Motor neuron (in vitro differentiated cells): ENCODE results near the gene MAST4. TPM values are rescaled to one million over a fixed set of nuclear protein-coding genes. Genes with fewer than 3 reads are reported as not detected.

Experiments
- ATAC-seq, 8 experiments: fragments of 200-7000 bp; cut with Tn5 transposase; replicated peaks in 6 of 8; 2 replicates each; pipeline ENCODE4 v1.8.0; 2021; ENCODE audit warnings: mild to moderate bottlenecking in 8 of 8, moderate library complexity in 8 of 8
- H3K27ac ChIP-seq, 2 donors: fragments of 250-450 bp; sonication (Bioruptor Pico); 2 replicates each; pipeline ENCODE4 v1.9.0; 2021; ENCODE audit warnings: antibody characterized with exemption in 2 of 2, mild to moderate bottlenecking in 2 of 2, moderate library complexity in 1 of 2
- H3K4me1 ChIP-seq, 2 donors: fragments of 250-450 bp; sonication (Bioruptor Pico); replicated peaks in 1 of 2; 2 replicates each; pipeline ENCODE4 v1.6.1; 2021; ENCODE audit warnings: antibody characterized with exemption in 2 of 2, mild to moderate bottlenecking in 2 of 2, moderate library complexity in 1 of 2
- H3K4me3 ChIP-seq, 5 donors: fragments of 250-450 bp; sonication (Bioruptor Pico); 2 replicates each; pipeline ENCODE4 v1.9.0; 2021; ENCODE audit warnings: antibody characterized with exemption in 5 of 5, mild to moderate bottlenecking in 5 of 5, moderate library complexity in 4 of 5
- WGBS, 10 experiments: fragments of 450-650 bp; shearing (Covaris generic); methylation state at CpG; one replicate each; pipeline ENCODE4 v1.0.0; 2022; 5-methylcytosine and 5-hydroxymethylcytosine counted together
- in situ Hi-C, 9 experiments: fragments of 400-800 bp; cut with MboI; loops; one replicate each; pipeline ENCODE4 v1.15.0; 2021; ENCODE audit warnings: low sequenced_read_pairs in 9 of 9, low pct_unique_long_range_greater_than_20kb in 2 of 9; ENCODE audit not compliant: unreplicated experiment in 9 of 9
- total RNA-seq, 8 experiments: library from RNA; unstranded; fragments of 300-600 nt; gene quantifications; 2 replicates each; pipeline versions ENCODE4 v1.2.3 to v1.2.4, GENCODE V29; 2022

Gene MAST4
- total RNA-seq, 8 experiments from 2014 or later = 4.3 to 26.1 (median 12.9) TPM

DNA sequence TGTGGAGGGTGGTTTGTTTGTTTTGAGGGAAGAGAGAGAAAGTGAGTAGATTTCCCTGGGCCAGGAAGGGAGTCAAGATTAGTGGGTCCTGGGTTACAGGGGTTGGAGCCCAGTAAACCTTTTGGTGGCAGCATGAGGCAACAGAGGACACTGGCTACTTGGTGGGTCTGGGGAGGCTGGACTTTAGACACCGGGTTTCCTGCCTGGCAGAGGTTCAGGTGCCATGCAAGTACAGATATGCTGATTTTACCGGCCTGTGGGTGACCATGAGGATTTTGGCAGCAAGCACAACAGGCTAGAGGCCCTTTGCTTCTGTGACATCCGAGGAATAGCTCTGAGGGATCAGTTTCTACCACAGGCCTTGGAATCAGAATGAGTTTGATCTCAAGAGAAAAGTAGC is 18.9 kb downstream of the MAST4 start:
- H3K4me1 ChIP-seq = no peaks in the 10 kb centered on the region
- no peak overlapping the region for H3K4me3 ChIP-seq
- WGBS, 10 experiments = 30 to 100% (median 90%) methylated on average over 1 to 3 of the region's 3 CpGs; no CpG with 5 or more reads in 3 of the 10 experiments
- ATAC-seq = no peak
- in situ Hi-C loops = no loop called here
- no peak overlapping the region for H3K27ac ChIP-seq

DNA sequence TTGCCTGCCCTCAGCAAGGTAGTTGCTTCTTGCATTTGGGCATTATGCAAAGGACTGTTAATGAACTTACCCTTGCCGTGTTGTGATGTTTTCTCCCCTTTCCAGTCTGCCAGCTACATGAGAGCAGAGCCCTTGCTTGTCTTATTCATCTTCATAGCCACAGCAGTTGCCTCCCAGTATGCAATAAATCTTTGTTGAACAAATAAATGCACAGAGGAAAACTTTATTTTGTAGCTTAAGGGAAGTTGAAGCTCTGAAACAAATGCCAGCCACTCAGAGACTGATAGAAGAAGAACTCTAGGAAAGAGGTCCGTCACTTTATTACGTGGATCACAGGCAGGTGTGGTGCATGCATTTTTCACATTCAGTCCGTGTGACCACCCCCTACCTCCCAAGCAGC is 19.7 kb downstream of the MAST4 start:
- in situ Hi-C loops = no loop called here
- ATAC-seq = no peak
- Histone ChIP-seq H3K4me1 (no peaks in the 10 kb centered on the region), H3K4me3 (no peak overlapping the region), H3K27ac (no peak overlapping the region)
- WGBS, 10 experiments = 30 to 100% (median 56%) methylated on average over 1 to 4 of the region's 4 CpGs; no CpG with 5 or more reads in 3 of the 10 experiments

DNA sequence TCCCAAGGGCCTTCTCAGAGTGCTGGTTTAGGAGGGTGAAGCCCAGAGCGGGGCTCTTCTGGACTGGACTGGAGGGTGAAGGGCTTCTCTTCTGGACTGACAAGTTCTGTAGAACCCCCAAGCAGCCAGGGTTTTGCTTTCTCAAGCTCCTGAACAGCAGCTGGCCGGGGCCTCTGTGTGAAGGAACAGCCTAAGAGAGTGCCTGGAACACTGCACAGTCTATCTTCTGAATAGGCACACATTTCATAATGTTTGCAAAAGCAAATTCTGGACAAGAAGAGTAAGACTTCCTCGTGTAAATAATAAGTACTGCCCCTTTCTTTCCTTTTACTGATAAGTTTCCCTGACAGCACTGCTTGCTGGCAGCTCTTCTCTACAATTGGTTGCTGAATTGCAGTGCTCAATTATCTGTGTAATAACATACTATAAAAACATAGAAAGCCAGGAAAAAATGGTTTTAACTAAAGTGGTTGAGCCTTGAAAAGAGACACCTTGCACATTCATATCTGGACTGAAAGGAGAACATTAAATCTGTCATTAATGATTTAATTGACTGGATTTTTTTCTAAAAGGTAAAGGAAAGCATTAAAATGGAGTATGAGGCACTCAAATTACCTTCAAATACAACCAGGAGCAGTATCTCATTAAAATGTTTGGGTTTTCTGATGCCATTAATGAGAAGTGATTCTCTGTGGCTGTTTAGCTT is 20.5 kb downstream of the MAST4 start:
- in situ Hi-C loops = no loop called here
- WGBS, 10 experiments = 30 to 94% (median 77%) methylated on average over 1 to 2 of the region's 3 CpGs; no CpG with 5 or more reads in 4 of the 10 experiments
- Histone ChIP-seq H3K4me1 (no peaks in the 10 kb centered on the region), H3K27ac (no peak overlapping the region), H3K4me3 (no peak overlapping the region)
- ATAC-seq = peak in 2 of 8 experiments; percentile 16 to 63

DNA sequence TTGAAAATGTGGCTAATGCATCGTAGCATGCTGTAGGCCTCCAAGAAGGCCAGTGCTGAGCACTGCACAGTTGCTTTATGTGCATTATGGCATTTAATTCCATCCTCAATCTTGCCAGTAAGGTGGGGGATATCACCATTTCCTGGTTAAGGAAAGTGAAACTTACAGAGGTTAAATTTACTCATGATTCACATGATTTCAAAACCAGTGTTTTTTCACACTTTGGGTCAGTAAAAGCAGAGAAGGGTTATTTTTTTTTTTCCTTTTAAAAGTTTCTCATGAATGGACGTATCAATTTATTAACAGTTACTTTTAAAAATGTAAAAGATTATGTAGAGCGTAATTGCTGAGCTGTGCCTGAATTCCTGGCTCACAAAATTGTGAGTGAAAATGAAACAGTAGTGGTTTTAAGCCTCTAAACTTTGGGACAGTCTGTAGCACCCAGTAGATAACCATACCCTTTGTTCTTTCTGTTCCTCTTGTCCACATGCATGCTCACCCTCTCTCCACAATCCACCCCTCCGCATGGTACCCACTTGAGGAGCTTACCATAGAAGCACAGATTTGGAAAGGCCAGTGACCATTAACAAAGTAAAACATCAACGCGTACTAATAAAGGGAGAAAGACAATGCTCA is 21.2 kb downstream of the MAST4 start:
- ATAC-seq = peak in 2 of 8 experiments; percentile 56 to 71
- no peak overlapping the region for H3K27ac ChIP-seq
- in situ Hi-C loops = no loop called here
- H3K4me3 ChIP-seq = no peak overlapping the region
- no peaks in the 10 kb centered on the region for H3K4me1 ChIP-seq
- WGBS, 10 experiments = 50 to 100% (median 86%) methylated on average over 2 to 6 of the region's 6 CpGs

DNA sequence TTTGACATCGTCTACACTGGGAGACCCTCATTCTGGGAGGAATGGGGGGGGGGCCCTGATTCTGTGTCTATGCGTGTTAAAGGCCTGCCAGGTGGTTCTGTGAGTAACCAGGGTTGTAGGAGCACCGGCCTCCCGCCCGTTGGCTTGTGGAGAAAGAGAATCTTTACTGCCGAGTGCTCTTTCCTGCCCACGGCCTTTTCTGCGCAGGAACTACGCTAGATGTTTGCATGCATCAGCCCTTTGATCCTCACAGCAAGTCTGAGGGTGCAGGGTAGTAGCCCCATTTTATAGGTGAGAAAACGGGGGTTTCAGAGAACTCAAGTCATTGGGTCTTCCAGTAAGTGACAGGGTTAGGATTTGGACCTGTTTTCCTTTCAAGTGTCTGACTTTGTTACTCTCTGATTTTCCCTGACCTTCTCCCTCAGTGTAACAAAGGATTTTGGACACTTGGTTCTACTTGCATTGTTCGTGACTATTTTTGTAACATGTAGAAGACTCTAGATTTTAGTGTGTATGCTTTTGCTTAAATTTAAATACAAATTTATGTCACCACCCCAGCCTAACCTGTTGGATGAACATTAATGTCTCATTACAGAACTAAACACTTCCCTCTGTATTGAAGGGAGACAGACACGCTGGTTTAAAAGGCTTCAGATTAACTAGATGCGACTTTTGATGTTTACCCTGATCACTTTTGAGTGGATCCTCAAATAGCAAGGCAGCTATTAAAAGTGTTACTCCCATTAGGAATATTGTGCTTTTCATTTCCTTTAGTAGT is 22.0 kb downstream of the MAST4 start:
- Histone ChIP-seq H3K4me1 (no peaks in the 10 kb centered on the region), H3K27ac (no peak overlapping the region), H3K4me3 (no peak overlapping the region)
- WGBS, 10 experiments = 50 to 90% (median 78%) methylated on average over 2 to 8 of the region's 13 CpGs; no CpG with 5 or more reads in 1 of the 10 experiments
- no peak for ATAC-seq
- in situ Hi-C loops = no loop called here

DNA sequence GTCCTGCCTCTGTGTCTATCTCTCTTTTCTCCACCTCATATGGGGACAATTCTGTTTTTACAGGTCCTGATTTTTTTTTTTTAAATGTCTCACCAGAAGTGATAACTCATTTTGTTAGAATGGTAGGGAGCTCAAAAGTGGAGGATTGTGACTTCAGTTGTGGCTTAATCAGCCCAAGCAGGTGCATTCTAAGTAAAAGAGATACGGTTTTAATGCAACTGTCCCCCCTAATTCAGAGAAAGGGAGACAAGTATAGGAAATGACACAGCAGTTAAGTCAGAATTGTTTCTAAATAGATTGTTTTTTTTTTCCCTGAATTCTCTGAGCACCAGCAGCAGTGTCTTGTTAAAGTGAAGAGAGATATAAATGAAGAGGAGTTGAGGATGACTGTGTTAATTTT is 24.5 kb downstream of the MAST4 start:
- Histone ChIP-seq H3K4me3 (no peak overlapping the region), H3K4me1 (no peaks in the 10 kb centered on the region), H3K27ac (no peak overlapping the region)
- in situ Hi-C loops = no loop called here
- ATAC-seq = no peak
- WGBS, 10 experiments = 33 to 100% (median 88%) methylated on average over 1 of the region's 1 CpG; no CpG with 5 or more reads in 1 of the 10 experiments

DNA sequence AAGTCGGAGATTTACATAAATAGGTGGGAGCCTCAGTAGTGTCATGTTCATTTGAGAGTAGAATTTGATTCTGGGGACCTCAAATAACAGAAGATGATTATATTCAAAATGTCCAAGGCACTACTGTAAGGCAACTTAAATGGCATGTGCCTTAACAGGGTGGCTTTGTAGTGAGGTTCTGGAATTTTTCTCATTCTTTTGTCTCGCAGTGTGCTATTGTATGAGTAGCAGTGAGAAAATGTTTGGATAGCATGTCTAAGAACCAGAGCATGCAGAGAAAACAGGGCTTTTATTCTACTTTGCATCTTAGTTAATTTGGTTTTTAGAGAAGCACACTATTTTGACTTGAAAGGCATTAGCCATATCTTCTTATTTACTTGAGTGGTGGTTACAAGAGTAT is 25.0 kb downstream of the MAST4 start:
- peak in 1 of 8 experiments; percentile 78 for ATAC-seq
- in situ Hi-C loops = no loop called here
- no peaks in the 10 kb centered on the region for H3K4me1 ChIP-seq
- WGBS, 10 experiments = 25 to 100% (median 50%) methylated on average over 1 to 2 of the region's 2 CpGs; no CpG with 5 or more reads in 1 of the 10 experiments
- H3K27ac ChIP-seq = no peak overlapping the region
- no peak overlapping the region for H3K4me3 ChIP-seq

DNA sequence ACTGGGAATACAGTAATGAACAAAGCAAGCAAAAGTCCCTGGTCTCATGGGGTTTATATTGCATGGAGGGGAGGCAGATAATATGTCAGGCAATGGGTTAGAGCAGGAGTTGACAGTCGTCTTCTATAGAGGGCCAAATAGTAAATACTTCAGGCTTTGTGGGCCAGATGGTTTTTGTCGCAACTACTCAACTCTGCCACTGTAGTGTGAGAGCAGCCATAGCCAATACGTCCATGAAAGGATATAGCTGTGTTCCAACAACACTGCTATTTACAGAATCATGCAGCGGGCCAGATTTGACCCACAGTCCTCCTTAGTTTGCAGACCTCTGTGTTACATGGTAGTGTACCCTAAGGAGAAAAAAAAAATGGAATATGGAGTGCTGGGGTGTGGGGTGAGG is 25.5 kb downstream of the MAST4 start:
- ATAC-seq = no peak

DNA sequence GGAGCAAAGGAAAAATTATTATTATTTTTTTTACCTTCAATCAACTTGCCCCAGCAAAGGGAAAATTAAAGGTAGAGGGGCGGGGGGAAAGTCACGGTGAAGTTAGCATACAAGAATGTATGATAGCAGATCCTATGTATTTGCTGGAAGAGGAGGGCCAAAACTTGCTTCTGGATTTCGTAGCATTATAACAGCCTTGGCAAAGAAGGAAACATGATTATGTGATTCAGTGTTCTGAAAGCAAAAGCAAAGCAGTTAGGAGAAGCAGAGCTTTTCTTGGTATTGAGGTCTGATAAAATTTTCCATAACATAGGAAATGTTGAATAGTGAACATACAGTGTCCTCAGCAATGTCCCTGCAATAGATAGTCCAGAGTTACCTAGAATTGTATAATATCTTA is 32.4 kb downstream of the MAST4 start:
- Histone ChIP-seq H3K4me1 (no peaks in the 10 kb centered on the region), H3K27ac (no peak overlapping the region), H3K4me3 (no peak overlapping the region)
- no peak for ATAC-seq
- in situ Hi-C loops = no loop called here
- 44 to 100% (median 73%) methylated on average over 1 to 3 of the region's 3 CpGs; no CpG with 5 or more reads in 1 of the 10 experiments for WGBS, 10 experiments

More for the DNA sequence above, 25.5 kb downstream of the MAST4 start:
- no peaks in the 10 kb centered on the region for H3K4me1 ChIP-seq
- in situ Hi-C loops = no loop called here
- WGBS, 10 experiments = 56 to 100% (median 93%) methylated on average over 1 to 3 of the region's 4 CpGs; no CpG with 5 or more reads in 1 of the 10 experiments
- no peak overlapping the region for H3K27ac ChIP-seq
- H3K4me3 ChIP-seq = no peak overlapping the region

DNA sequence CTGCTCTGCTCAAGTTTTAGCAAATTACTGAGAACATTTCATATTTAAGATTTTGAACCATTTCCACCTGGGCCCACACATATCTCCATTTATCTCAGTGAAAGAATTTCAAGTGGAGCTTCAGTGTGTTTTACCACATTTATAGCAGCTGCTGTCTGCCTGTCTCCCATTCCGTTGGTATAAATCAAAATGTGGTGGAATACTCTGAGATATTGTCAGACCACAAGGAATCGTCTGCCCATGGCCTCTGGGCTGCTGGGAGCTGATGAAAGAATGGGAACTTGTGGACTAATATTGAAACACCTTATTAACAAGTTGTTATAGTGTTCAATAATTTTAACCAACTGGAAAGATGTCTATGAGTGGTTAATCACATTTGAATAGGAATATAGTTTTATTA is 33.3 kb downstream of the MAST4 start:
- Histone ChIP-seq H3K27ac (no peak overlapping the region), H3K4me1 (no peaks in the 10 kb centered on the region), H3K4me3 (no peak overlapping the region)
- in situ Hi-C loops = no loop called here
- WGBS, 10 experiments = 20 to 100% (median 58%) methylated on average over 1 to 2 of the region's 2 CpGs; no CpG with 5 or more reads in 2 of the 10 experiments
- no peak for ATAC-seq

DNA sequence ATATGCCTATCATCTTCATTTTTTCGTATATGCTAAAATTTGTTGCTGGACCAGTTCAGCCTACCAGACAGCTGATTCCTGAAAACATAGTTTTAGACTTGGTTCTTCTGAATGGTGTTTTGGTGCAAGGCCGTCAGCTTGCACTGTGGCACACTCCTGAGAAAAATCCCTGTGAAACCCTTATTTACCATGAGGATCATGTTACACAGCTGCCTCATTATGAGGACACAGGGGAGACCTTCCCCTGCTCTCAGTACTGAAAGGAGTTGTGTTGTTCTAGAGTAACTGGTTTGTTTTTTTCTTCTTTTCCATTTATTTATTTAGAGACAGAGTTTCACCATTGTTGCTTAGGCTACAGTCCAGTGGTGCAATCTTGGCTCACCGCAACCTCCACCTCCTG is 37.6 kb downstream of the MAST4 start:
- H3K4me3 ChIP-seq = no peak overlapping the region
- H3K4me1 ChIP-seq = no peaks in the 10 kb centered on the region
- H3K27ac ChIP-seq = no peak overlapping the region
- in situ Hi-C loops = no loop called here
- peak in 1 of 8 experiments; percentile 85 for ATAC-seq
- WGBS, 10 experiments = 46 to 93% (median 78%) methylated on average over 1 to 3 of the region's 3 CpGs

DNA sequence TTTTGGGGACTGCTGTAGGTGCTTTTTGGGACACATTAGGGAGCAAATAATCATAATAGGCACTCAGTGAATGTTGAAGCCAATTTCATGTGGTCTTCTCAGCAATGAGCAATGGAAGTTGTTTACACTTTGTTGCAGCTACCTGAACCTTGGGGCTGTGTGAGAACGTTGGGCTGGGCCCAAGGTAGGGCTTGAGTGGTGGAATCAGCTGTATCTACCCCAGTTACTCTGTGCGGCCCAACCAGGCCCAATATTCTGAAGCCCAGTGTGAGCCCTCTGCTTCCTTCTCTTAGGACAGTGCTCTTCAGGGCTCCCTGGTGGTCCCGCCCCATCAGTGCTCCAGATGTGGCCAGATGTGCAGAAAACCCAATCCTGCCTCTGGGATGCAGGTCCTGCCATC is 38.4 kb downstream of the MAST4 start:
- in situ Hi-C loops = no loop called here
- 20 to 93% methylated on average over 1 to 3 of the region's 3 CpGs; no CpG with 5 or more reads in 8 of the 10 experiments for WGBS, 10 experiments
- Histone ChIP-seq H3K4me1 (no peaks in the 10 kb centered on the region), H3K4me3 (no peak overlapping the region), H3K27ac (no peak overlapping the region)
- ATAC-seq = no peak

DNA sequence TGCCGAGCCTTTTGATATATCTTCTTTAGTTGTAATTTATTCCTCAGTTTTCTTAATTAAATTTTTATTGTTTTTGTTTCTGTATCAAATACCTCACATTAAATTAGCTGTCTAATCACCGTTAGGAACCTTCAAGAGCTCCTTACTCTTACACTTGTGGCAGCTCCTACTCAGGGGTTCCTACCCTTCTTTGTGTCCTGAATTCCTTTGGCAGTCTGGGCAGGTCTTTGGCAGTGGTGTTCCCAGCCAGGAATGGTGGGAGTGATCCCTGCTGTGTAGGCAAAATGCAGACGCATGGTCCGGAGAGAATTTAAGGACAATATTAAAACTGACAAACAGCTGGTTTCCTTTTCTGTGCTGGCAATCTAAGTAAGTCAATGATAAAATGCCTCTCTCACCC is 41.8 kb downstream of the MAST4 start:
- no peak for ATAC-seq
- in situ Hi-C loops = no loop called here
- Histone ChIP-seq H3K4me1 (no peaks in the 10 kb centered on the region), H3K27ac (no peak overlapping the region), H3K4me3 (no peak overlapping the region)
- WGBS, 10 experiments = 0 to 100% (median 67%) methylated on average over 1 to 4 of the region's 4 CpGs; no CpG with 5 or more reads in 3 of the 10 experiments
